Body of pancreas (tissue), 4 donors: ENCODE results near the gene TBX2. TPM values are rescaled to one million over a fixed set of nuclear protein-coding genes. Genes with fewer than 3 reads are reported as not detected.

Experiments used
- ATAC-seq: fragments of 150-250 bp; one replicate; pipeline ENCODE4 v1.9.1; 2016
- DNase-seq, 4 donors: peaks; one replicate each; pipeline ENCODE4 v3.0.0-alpha.2; 2019
- H3K27ac ChIP-seq, 4 donors: fragments of 200-600 bp; sonication (generic); 1 replicate in 3 of 4; 2 replicates in 1 of 4; pipeline versions ENCODE4 v1.5.1 to v1.6.1; 2016 to 2019; ENCODE audit warnings: mild to moderate bottlenecking in 1 of 4, mixed read lengths in 1 of 4, moderate library complexity in 1 of 4
- H3K27me3 ChIP-seq, 2 donors: fragments of 200-600 bp; sonication (generic); one replicate each; pipeline ENCODE4 v1.6.0; 2016; ENCODE audit warnings: mild to moderate bottlenecking in 1 of 2
- H3K36me3 ChIP-seq, 2 donors: fragments of 200-600 bp; sonication (generic); replicated peaks in 1 of 2; 2 replicates each; pipeline ENCODE4 v1.5.1; 2016; ENCODE audit warnings: low read depth in 2 of 2; ENCODE audit not compliant: insufficient read depth in 1 of 2
- H3K4me1 ChIP-seq: fragments of 200-600 bp; sonication (generic); one replicate; pipeline ENCODE4 v1.6.0; 2016
- H3K4me3 ChIP-seq, 2 donors: fragments of 200-600 bp; sonication (generic); 1 replicate in 1 of 2; 2 replicates in 1 of 2; pipeline ENCODE4 v1.5.1; 2016 to 2019
- H3K9me3 ChIP-seq, 3 donors: fragments of 200-600 bp; sonication (generic); 1 replicate in 2 of 3; 2 replicates in 1 of 3; pipeline ENCODE4 v1.5.1; 2016
- CTCF ChIP-seq, 7 experiments: fragments of 450-650 bp in 4 of 7; fragments of 200-600 bp in 3 of 7; sonication (generic) in 3 of 7; IDR thresholded peaks; one replicate each; pipeline ENCODE4 v1.5.1; 2016 to 2019; ENCODE audit warnings: antibody characterized with exemption in 7 of 7
- POLR2A ChIP-seq, 3 donors: fragments of 450-650 bp; IDR thresholded peaks; one replicate each; pipeline ENCODE4 v1.6.1; 2016; ENCODE audit warnings: antibody characterized with exemption in 3 of 3, mild to moderate bottlenecking in 2 of 3
- WGBS, 2 donors: methylation state at CpG; one replicate each; pipeline ENCODE4 v1.1.5; 2017; 5-methylcytosine and 5-hydroxymethylcytosine counted together
- intact Hi-C: fragments of 100-400 bp; cut with DNase I; formaldehyde crosslinking; loops from one replicate; pipeline ENCODE4 v1.15.1; 2023
- total RNA-seq, 2 donors: library from RNA; depleted of rRNA; stranded (reverse); fragments of >200 nt; gene quantifications; one replicate each; pipeline ENCODE4 v1.1.0, GENCODE V29; 2016

The TBX2 gene
- total RNA-seq, 2 donors from 2014 or later, result 4.9 to 6.9 TPM

- WGBS, 2 donors, result 88 to 92% methylated on average over 3 of the region's 3 CpGs
- Histone ChIP-seq H3K27me3 (peaks cover 0 to 20% of the 10 kb centered on the region in 2 donors), H3K36me3 (no peaks in the 10 kb centered on the region), H3K4me3 (no peak overlapping the region), H3K27ac (no peak overlapping the region), H3K9me3 (no peaks in the 10 kb centered on the region), H3K4me1 (peaks cover 23% of the 10 kb centered on the region)
- DNase-seq (no peak), ATAC-seq (no peak)
- TF ChIP-seq POLR2A (IDR thresholded peaks at IDR 0.05), result no peak
- intact Hi-C loops, result loop anchor here (10.0 kb wide), 1 partner anchor 668 kb away; no protein-coding TSS in a partner anchor
Measured at GRCh38 chr17:61392679-61393078, 7.0 kb upstream of the TBX2 start.

GRCh38 chr17:61393550-61393903 lies 6.1 kb upstream of the TBX2 start:
- no peaks in the 10 kb centered on the region for H3K36me3 ChIP-seq
- intact Hi-C loops, result loop anchor here (10.0 kb wide), 1 partner anchor 669 kb away; no protein-coding TSS in a partner anchor
- H3K4me1 ChIP-seq, result peaks cover 31% of the 10 kb centered on the region
- DNase-seq, result no peak
- 80 to 88% methylated on average over 3 of the region's 3 CpGs for WGBS, 2 donors
- H3K4me3 ChIP-seq, result no peak overlapping the region
- H3K27me3 ChIP-seq, result peaks cover 0 to 24% of the 10 kb centered on the region in 2 donors
- TF ChIP-seq CTCF (IDR thresholded peaks at IDR 0.05) (no peak), POLR2A (IDR thresholded peaks at IDR 0.05) (no peak)
- H3K27ac ChIP-seq, result no peak overlapping the region
- no peaks in the 10 kb centered on the region for H3K9me3 ChIP-seq
- ATAC-seq, result no peak

- no peak overlapping the region for H3K27ac ChIP-seq
- DNase-seq (no peak), ATAC-seq (no peak)
- peaks cover 37% of the 10 kb centered on the region for H3K4me1 ChIP-seq
- H3K4me3 ChIP-seq, result no peak overlapping the region
- no peaks in the 10 kb centered on the region for H3K9me3 ChIP-seq
- H3K36me3 ChIP-seq, result no peaks in the 10 kb centered on the region
- WGBS, 2 donors, result 64 to 89% methylated on average over 4 to 7 of the region's 7 CpGs
- TF ChIP-seq CTCF (IDR thresholded peaks at IDR 0.05) (no peak), POLR2A (IDR thresholded peaks at IDR 0.05) (no peak)
- peaks cover 0 to 29% of the 10 kb centered on the region in 2 donors for H3K27me3 ChIP-seq
- intact Hi-C loops, result loop anchor here (10.0 kb wide), 1 partner anchor 669 kb away; no protein-coding TSS in a partner anchor
Measured at GRCh38 chr17:61393904-61394629, 5.6 kb upstream of the TBX2 start.

GRCh38 chr17:61394630-61395408 lies 4.8 kb upstream of the TBX2 start:
- no peak for ATAC-seq
- intact Hi-C loops, result loop anchor here (10.0 kb wide), 1 partner anchor 670 kb away; no protein-coding TSS in a partner anchor
- no peaks in the 10 kb centered on the region for H3K36me3 ChIP-seq
- no peak overlapping the region for H3K4me3 ChIP-seq
- H3K27me3 ChIP-seq, result peaks cover 0 to 36% of the 10 kb centered on the region in 2 donors
- WGBS, 2 donors, result 76 to 78% methylated on average over 10 of the region's 10 CpGs
- H3K9me3 ChIP-seq, result no peaks in the 10 kb centered on the region
- no peak for DNase-seq
- TF ChIP-seq POLR2A (IDR thresholded peaks at IDR 0.05), result no peak
- no peak for TF ChIP-seq CTCF (IDR thresholded peaks at IDR 0.05)
- H3K27ac ChIP-seq, result no peak overlapping the region
- peaks cover 40% of the 10 kb centered on the region for H3K4me1 ChIP-seq

GRCh38 chr17:61395409-61395982 lies 4.1 kb upstream of the TBX2 start:
- no peak overlapping the region for H3K4me3 ChIP-seq
- 31 to 50% methylated on average over 17 to 35 of the region's 38 CpGs for WGBS, 2 donors
- ATAC-seq, result no peak
- no peak for DNase-seq
- TF ChIP-seq CTCF (IDR thresholded peaks at IDR 0.05), result no peak
- TF ChIP-seq POLR2A (IDR thresholded peaks at IDR 0.05), result no peak
- H3K9me3 ChIP-seq, result no peaks in the 10 kb centered on the region
- H3K27ac ChIP-seq, result no peak overlapping the region
- peaks cover 0 to 36% of the 10 kb centered on the region in 2 donors for H3K27me3 ChIP-seq
- intact Hi-C loops, result loop anchor here (10.0 kb wide), 1 partner anchor 671 kb away; no protein-coding TSS in a partner anchor
- H3K4me1 ChIP-seq, result peaks cover 40% of the 10 kb centered on the region
- no peaks in the 10 kb centered on the region for H3K36me3 ChIP-seq
